GM23338 (cell line): Measurements from ENCODE around the gene MEOX2. TPM values are rescaled to one million over a fixed set of nuclear protein-coding genes. Genes with fewer than 3 reads are reported as not detected.

Experiments
- ATAC-seq: fragments of 200-7000 bp; cut with Tn5 transposase; 3 replicates; pipeline ENCODE4 v1.9.1; 2020
- DNase-seq: peaks from one replicate; pipeline ENCODE4 v3.0.0-alpha.2; 2015; ENCODE audit warnings: low spot score
- H2AFZ ChIP-seq: fragments of 200-600 bp; sonication (generic); 2 replicates; pipeline ENCODE4 v1.8.0; 2016; ENCODE audit warnings: antibody characterized with exemption, mild to moderate bottlenecking, moderate library complexity
- H3F3A ChIP-seq: fragments of 200-600 bp; sonication (generic); replicated peaks from 2 replicates; pipeline ENCODE4 v1.8.0; 2017; ENCODE audit warnings: antibody characterized with exemption, mixed run types, low read depth
- H3K27ac ChIP-seq: fragments of 200-600 bp; sonication (generic); 2 replicates; pipeline ENCODE4 v1.6.1; 2016; ENCODE audit warnings: low read depth
- H3K27me3 ChIP-seq: fragments of 200-600 bp; sonication (generic); 2 replicates; pipeline ENCODE4 v1.8.0; 2016; ENCODE audit warnings: mild to moderate bottlenecking, mixed run types, moderate library complexity; ENCODE audit not compliant: insufficient read depth
- H3K36me3 ChIP-seq: fragments of 200-600 bp; sonication (generic); 2 replicates; pipeline ENCODE4 v1.8.0; 2016; ENCODE audit warnings: mild to moderate bottlenecking; ENCODE audit not compliant: insufficient read depth
- H3K4me1 ChIP-seq: fragments of 200-600 bp; sonication (generic); 2 replicates; pipeline ENCODE4 v1.8.0; 2016; ENCODE audit warnings: mild to moderate bottlenecking, moderate library complexity; ENCODE audit not compliant: insufficient read depth
- H3K4me2 ChIP-seq: fragments of 200-600 bp; sonication (generic); 2 replicates; pipeline ENCODE4 v1.7.1; 2017; ENCODE audit warnings: mixed run types
- H3K4me3 ChIP-seq: fragments of 200-600 bp; sonication (generic); 2 replicates; pipeline ENCODE4 v1.6.1; 2016; ENCODE audit warnings: mixed run types
- H3K79me2 ChIP-seq: fragments of 200-600 bp; sonication (generic); replicated peaks from 2 replicates; pipeline ENCODE4 v1.8.0; 2017; ENCODE audit warnings: mild to moderate bottlenecking; ENCODE audit not compliant: insufficient read depth
- H3K9me2 ChIP-seq: fragments of 200-600 bp; sonication (generic); 2 replicates; pipeline ENCODE4 v1.8.0; 2017; ENCODE audit not compliant: insufficient read depth
- H4K20me1 ChIP-seq: fragments of 200-600 bp; sonication (generic); replicated peaks from 2 replicates; pipeline ENCODE4 v1.8.0; 2017; ENCODE audit warnings: mild to moderate bottlenecking; ENCODE audit not compliant: insufficient read depth
- H3K27ac Mint-ChIP-seq: 2 replicates; pipeline ENCODE4 v1.8.0; 2020; ENCODE audit warnings: inconsistent platforms, mild to moderate bottlenecking, moderate library complexity, mixed read lengths
- H3K27me3 Mint-ChIP-seq: 3 replicates; pipeline ENCODE4 v1.8.0; 2022; ENCODE audit warnings: low read depth, mild to moderate bottlenecking, moderate library complexity, mixed read lengths, inconsistent platforms; ENCODE audit not compliant: insufficient read depth, poor library complexity
- H3K36me3 Mint-ChIP-seq: 3 replicates; pipeline ENCODE4 v1.8.0; 2021; ENCODE audit warnings: low read depth, mild to moderate bottlenecking, inconsistent platforms, moderate library complexity, mixed read lengths
- H3K4me1 Mint-ChIP-seq: 3 replicates; pipeline ENCODE4 v1.8.0; 2020; ENCODE audit warnings: mild to moderate bottlenecking, inconsistent platforms, mixed read lengths
- H3K4me3 Mint-ChIP-seq: 3 replicates; pipeline ENCODE4 v1.8.0; 2021; ENCODE audit warnings: moderate library complexity, mild to moderate bottlenecking, inconsistent platforms, mixed read lengths
- H3K9me3 Mint-ChIP-seq: 3 replicates; pipeline ENCODE4 v1.8.0; 2020; ENCODE audit warnings: moderate library complexity, mild to moderate bottlenecking, inconsistent platforms, mixed read lengths
- ETS1 ChIP-seq: IDR thresholded peaks from 2 replicates; pipeline ENCODE4 v1.6.1; 2016; ENCODE audit warnings: antibody characterized with exemption
- EZH2phosphoT487 ChIP-seq: fragments of 200-600 bp; sonication (generic); IDR thresholded peaks from one replicate; pipeline ENCODE4 v1.8.1; 2018; ENCODE audit warnings: antibody characterized with exemption; ENCODE audit not compliant: unreplicated experiment
- JUNB ChIP-seq: IDR thresholded peaks from one replicate; pipeline ENCODE4 v1.6.1; 2016; ENCODE audit warnings: antibody characterized with exemption; ENCODE audit not compliant: unreplicated experiment
- NANOG ChIP-seq: IDR thresholded peaks from 2 replicates; pipeline ENCODE4 v1.6.1; 2016; ENCODE audit warnings: antibody characterized with exemption, borderline replicate concordance
- POLR2AphosphoS5 ChIP-seq: IDR thresholded peaks from 2 replicates; pipeline ENCODE4 v1.6.1; 2016; ENCODE audit warnings: antibody characterized with exemption, low read depth
- REST ChIP-seq: IDR thresholded peaks from one replicate; pipeline ENCODE4 v1.6.1; 2018; ENCODE audit warnings: antibody characterized with exemption; ENCODE audit not compliant: unreplicated experiment
- STAT1 ChIP-seq: IDR thresholded peaks from one replicate; pipeline ENCODE4 v1.6.1; 2016; ENCODE audit warnings: antibody characterized with exemption; ENCODE audit not compliant: unreplicated experiment
- ZNF114 ChIP-seq: fragments of 250-450 bp; sonication (Bioruptor Pico); IDR thresholded peaks from 2 replicates; pipeline ENCODE4 v1.5.0; 2020; ENCODE audit warnings: mild to moderate bottlenecking, moderate library complexity
- ZNF331 ChIP-seq: fragments of 250-450 bp; sonication (Bioruptor Pico); IDR thresholded peaks from 2 replicates; pipeline ENCODE4 v1.5.0; 2020; ENCODE audit warnings: low read depth, mild to moderate bottlenecking, moderate library complexity
- ZNF462 ChIP-seq: fragments of 250-450 bp; sonication (Bioruptor Pico); IDR thresholded peaks from 2 replicates; pipeline ENCODE4 v1.5.0; 2020; ENCODE audit warnings: mild to moderate bottlenecking, moderate library complexity
- polyA plus RNA-seq: library from polyadenylated mRNA; unstranded; fragments of >200 nt; fragmentation: Nextera tagmentation; extraction: Ambion mirVana; gene quantifications from 2 replicates; pipeline ENCODE4 v1.2.1, GENCODE V29; 2016
- total RNA-seq: library from RNA; depleted of rRNA; stranded (reverse); fragments of >200 nt; shearing (Covaris generic); gene quantifications from 2 replicates; pipeline ENCODE4 v1.2.3, GENCODE V29; 2014

Gene MEOX2
- total and polyA plus RNA-seq, 2 experiments from 2014 or later = 0.50 to 1.2 TPM

- H3K4me3 ChIP-seq = no peak overlapping the region
- H3K79me2 ChIP-seq = no peaks in the 10 kb centered on the region
- H3K27me3 ChIP-seq = no peaks in the 10 kb centered on the region
- H3K27ac ChIP-seq = no peak overlapping the region
- H3K4me2 ChIP-seq = no peak overlapping the region
- H3F3A ChIP-seq = no peaks in the 10 kb centered on the region
- ATAC-seq (no peak), DNase-seq (no peak)
- no peaks in the 10 kb centered on the region for H3K36me3 Mint-ChIP-seq
- no peaks in the 10 kb centered on the region for H3K4me1 ChIP-seq
- no peaks in the 10 kb centered on the region for H3K36me3 ChIP-seq
- no peak overlapping the region for H3K4me3 Mint-ChIP-seq
- no peaks in the 10 kb centered on the region for H3K27me3 Mint-ChIP-seq
- H4K20me1 ChIP-seq = no peaks in the 10 kb centered on the region
- TF ChIP-seq STAT1 (no peak), ZNF114 (CRISPR knock-in tag) (no peak), EZH2phosphoT487 (no peak), ZNF462 (no peak), JUNB (no peak), NANOG (no peak), ZNF331 (CRISPR knock-in tag) (no peak), POLR2AphosphoS5 (no peak), ETS1 (no peak), REST (no peak)
- H3K9me2 ChIP-seq = no peaks in the 10 kb centered on the region
- H3K27ac Mint-ChIP-seq = no peak overlapping the region
- H2AFZ ChIP-seq = no peak overlapping the region
- H3K9me3 Mint-ChIP-seq = no peaks in the 10 kb centered on the region
- no peaks in the 10 kb centered on the region for H3K4me1 Mint-ChIP-seq
These were observed 24.0 kb downstream of the MEOX2 start for GRCh38 chr7:15662451-15662850.
